ENCODE results near the gene TPRG1L.
A peak's percentile ranks its signal among the peaks of the same experiment; 100 is the strongest.
"Not testable (repeated sequence)": the region's sequence is repeated elsewhere in the genome, so short reads cannot be mapped to it uniquely, and the experiment has no call there.

Gene TPRG1L

DNA sequence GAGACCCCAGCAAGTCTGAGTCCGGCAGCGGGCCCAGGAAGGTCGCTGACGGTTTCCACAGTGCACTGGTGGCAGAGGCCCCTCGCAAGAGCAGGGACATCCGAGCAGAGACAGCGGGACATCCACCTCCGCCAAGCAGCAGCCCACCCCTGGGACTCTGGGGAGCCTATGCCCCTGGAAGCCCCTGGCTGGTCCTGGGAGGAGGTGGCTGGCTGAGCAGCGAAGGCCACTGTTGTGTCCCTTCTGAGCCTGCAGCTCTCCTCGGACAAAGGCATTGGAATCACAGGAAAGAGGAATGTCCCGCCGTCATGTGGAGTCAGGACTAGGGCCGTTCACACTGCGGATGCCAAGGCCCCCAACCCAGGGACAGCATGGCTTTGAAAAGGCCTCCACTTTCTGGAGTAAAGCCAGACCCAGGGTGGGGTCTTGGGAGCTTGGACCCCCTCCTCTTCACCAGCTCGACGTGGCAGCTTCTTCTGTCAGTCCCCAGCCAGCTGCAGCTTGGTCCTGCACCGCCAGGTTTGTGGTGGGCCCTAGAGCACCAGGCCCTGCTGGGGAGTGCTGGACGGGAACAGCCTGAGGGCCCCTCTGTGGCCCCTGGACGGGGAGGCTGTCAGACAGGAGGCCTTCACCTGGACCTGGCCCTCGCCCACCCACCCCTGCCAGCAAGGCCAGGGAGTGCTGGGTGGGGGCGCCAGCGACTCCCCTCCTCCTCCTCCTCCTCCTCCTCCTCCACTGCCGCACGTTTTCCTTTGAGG is 14.9 kb upstream of the TPRG1L start:
- DNase-seq, result no peak

- DNase-seq, result no peak
Measured at GRCh38 chr1:3610527-3611169, 14.2 kb upstream of the TPRG1L start.

DNA sequence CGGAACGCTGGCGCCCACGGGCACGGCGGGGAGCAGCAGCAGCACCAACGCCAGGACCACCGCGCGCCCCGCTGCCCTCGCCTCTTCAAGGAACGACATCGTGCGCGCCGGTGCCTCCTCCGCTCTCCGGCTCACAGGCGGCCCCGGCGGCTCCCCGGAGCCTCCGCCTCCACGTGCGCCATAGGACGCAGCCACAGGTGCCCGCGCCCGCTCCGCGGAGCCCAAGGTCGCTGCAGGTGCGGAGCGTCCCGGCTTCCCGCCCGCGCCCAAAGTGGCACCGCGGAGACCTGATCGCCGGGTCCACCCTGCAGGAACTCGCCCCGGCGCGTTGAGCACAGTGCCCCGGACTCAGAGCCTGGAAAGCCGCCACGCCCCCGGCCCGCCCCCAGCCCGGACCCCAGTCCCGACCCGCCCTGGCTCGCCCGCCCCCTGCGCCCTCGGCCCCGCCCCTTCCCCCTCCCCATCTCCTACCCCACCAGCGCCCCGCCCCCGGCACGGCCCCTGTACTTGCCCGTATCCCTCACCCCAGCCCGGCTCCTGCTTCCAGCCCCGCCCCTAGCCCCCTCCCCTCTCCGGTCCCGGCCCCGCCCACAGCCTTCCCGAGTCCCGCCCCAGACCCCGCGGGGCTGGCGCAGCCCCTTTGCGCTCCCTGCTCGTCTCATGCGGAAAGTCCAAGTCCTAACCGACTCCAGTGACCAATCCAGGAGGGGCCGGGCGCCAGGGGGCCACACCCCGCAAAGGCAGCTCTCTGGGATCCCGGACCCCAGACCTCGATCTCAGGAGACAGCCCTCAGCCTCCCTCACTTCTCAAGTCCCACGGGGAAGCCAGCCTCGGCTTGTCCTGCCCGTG is 13.4 kb upstream of the TPRG1L start, which contains the start of gene MEGF6:
Gene MEGF6 (minus strand): TSS at position 339 of the 850 bp plus-strand sequence. CDS start 240 bp downstream, at position 99.
- peak; percentile 77 for DNase-seq

DNA sequence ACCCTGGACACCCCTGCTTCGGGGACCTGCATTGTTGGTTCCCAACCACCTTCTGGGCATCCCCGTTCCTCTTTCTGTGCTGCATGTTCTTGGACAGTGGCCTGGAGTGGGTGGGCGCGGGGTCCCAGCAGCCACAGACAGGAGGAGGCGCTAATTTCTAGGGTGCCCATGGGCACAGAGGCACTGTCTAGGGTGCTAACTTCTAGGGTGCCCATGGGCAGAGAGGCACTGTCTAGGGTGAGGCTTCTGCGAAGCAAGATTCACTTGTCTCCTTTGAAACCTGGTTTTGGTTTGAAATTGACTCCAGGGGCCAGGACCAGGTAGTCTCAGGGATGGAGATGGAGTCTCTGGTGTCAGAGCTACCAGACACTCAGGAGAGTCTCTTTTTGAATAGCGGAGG is 12.7 kb upstream of the TPRG1L start:
- DNase-seq, result no peak

DNA sequence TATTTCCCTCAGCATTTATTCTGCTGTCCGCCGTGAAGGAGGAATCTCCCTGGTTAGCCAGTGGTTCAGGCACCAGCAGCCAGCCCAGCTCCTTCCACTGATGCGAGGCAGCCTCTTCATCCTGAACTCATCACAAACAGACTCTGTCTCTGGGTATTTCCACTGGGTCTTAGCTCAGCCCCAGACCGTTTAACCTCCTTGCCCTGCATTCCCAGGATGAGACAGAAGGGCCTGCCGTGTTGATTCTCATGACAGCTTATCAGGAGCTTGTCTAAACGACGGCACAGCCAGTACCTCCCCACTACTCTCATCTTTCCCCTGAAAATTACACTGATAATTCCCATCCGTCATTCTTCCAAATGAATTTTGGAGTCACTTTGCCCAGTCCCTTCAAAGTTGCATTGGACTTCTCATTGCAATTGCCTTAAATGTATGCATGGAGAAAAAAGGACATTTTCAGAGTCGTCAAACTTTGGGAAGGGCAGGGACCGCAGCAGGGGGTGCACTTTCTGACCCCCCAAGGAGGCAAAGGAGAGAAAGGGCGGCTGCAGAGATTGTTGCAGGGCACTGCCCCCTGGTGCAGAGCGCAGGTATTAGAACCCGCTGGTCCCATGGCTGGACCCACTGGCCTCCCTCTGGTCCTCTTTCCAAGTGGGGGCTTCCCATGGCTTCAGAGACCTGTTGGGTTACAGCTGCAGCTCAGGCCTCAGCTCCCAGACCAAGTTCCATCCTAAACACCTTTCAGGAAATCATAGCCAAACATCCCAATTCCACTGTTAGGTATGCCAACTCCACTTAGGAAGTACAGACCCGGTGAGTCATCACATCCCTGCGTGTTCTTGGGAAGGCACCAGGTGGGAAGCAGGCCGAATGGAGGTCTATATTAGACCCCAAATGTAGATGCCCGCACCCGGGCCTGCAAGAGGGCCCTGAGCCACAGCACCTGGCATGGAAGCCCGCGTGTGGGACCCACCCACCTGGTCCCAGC is 9.8 kb upstream of the TPRG1L start:
- no peak for DNase-seq

DNA sequence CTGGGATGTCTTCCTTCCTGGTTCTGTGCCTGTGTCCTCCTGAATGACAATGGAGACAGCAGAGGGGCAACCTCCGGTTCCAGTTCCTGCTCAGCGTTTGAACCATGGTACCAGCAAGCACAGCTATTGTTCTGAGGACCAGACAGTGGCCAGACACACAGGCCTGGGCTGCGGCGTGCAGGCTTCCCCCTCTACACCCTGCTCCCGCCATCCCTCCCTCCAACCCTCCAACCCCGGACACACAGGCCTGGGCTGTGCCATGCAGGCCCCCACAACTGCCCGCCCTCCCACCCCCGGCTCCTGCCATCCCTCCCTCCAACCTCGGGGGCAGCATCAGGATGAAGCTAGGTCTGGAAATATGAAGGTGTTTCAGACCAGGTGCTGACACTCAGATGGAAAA is 8.0 kb upstream of the TPRG1L start:
- no peak for DNase-seq

DNA sequence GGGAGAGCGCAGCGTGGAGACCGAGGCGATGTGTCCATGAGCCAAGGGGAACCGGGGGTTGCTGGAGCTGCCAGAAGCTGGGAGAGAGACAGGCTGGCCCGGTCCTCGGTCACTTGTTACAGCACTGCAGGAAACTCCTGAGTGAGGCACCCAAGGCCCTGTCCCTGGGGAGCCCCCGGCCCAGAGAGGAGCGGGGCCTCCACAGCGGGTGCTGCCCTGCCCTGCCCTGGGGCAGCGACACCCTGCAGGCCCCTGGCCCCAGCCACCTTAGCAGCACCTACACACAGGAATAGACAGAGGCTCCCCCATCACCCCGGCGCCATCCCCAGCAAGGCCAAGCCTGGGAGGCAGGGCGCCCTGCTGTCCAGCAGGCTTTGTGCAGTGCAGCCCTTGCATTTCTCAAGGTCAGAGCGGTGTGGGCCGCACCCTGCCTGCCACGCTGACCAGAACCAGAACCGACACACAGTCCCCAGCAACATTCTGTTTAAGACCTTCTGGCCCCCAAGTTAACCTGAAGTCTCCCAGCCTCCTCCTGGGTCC is 6.9 kb upstream of the TPRG1L start:
- DNase-seq, result no peak

GRCh38 chr1:3618531-3618880 is 6.3 kb upstream of the TPRG1L start:
- no peak for DNase-seq

DNA sequence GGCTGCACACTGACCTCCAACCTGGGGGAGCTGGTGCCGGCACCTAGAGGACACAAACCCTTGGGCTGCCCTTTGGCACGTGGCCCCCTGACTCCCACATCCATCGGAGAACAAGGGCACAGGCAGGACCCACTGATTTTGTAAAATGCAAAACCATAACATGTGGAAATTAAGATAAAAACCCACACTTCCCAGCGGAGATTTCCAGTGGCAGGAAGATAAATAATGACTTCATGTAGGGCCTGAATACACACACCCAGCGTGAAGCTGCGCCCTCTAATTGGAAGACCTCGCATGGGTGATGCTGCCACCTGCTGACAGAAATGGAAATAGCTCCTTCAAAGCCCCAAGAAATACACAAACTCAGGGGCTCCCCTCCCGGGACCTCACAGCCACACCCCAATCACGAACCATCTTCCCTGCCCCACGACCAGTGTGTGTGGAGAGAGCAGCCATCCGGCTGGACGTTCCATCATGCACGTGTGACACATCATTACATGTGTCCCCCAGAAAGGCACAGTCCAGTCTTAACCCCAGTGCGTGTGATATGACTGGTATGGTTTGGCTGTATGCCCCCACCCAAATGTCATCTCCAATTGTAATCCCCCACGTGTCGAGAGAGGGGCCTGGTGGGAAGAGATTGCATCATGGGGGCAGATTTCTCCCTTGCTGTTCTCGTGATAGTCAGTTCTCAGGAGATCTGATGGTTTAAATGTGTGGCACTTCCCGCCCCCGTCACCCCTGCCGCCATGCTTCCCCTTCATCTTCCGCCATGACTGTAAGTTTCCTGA is 5.7 kb upstream of the TPRG1L start:
- peak; percentile 67 for DNase-seq

DNA sequence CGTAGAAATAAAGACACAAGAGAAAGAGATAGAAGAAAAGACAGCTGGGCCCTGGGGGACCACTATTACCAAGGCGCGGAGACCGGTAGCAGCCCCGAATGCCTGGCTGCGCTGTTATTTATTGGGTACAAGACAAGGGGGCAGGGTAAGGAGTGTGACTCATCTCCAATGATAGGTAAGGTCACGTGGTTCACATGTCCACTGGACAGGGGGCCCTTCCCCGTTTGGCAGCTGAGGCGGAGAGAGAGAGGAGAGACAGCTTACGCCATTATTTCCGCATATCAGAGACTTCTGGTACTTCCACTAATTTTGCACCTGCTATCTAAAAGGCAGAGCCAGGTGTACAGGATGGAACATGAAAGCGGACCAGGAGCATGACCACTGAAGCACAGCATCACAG is 4.1 kb upstream of the TPRG1L start:
- no peak for DNase-seq

GRCh38 chr1:3621151-3621671 is 3.6 kb upstream of the TPRG1L start:
- not testable (repeated sequence) for DNase-seq

DNA sequence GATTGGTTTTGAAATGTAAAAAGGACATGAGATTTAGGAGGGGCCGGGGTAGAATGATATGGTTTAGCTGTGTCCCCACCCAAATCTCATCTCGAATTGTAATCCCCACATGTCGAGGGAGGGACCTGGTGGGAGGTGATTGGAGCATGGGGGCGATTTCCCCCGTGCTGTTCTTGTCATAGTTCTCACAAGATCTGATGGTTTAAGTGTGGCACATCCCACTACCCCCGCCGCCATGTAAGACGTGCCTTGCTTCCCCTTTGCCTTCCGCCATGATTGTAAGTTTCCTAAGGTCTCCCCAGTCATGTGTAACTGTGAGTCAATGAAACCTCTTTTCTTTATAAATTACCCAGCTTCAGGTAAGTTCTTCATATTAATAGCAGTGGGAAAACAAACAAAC is 2.7 kb upstream of the TPRG1L start:
- DNase-seq, result not testable (repeated sequence)

GRCh38 chr1:3623441-3624199 is 1.2 kb upstream of the TPRG1L start:
- no peak for DNase-seq

- no peak for DNase-seq
Measured at GRCh38 chr1:3625151-3625907, 514 bp downstream of the TPRG1L start.

DNA sequence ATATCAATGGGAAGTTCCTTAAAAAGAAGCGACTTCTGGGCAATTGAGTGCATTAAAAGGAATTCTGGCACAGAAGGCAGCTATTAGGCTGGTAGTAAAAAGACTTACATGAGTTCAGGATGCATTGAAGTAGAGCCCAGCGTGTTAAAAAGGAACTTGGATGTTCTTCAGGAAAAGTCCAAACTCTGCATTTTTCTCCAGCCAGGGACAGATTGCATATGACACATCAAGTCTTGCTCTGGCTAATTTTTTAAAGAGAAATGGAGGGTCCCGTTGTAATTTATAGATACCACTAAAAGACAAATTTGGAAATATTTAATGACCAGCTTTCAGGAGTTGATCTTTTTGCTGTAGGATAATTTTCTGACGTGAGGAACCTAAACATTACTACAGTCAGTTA is 1.2 kb downstream of the TPRG1L start:
- DNase-seq, result no peak

- DNase-seq, result no peak
Measured at GRCh38 chr1:3627515-3628253, 2.9 kb downstream of the TPRG1L start.

- no peak for DNase-seq
Measured at GRCh38 chr1:3628445-3628844, 3.6 kb downstream of the TPRG1L start.

- no peak for DNase-seq
Measured at GRCh38 chr1:3629561-3630160, 4.8 kb downstream of the TPRG1L start.
